ENCODE data around the gene FUT2. TPM values are rescaled to one million over a fixed set of nuclear protein-coding genes. Genes with fewer than 3 reads are reported as not detected.

FUT2 gene
- total RNA-seq, 1 donor from 2014 or later = not detected

DNA sequence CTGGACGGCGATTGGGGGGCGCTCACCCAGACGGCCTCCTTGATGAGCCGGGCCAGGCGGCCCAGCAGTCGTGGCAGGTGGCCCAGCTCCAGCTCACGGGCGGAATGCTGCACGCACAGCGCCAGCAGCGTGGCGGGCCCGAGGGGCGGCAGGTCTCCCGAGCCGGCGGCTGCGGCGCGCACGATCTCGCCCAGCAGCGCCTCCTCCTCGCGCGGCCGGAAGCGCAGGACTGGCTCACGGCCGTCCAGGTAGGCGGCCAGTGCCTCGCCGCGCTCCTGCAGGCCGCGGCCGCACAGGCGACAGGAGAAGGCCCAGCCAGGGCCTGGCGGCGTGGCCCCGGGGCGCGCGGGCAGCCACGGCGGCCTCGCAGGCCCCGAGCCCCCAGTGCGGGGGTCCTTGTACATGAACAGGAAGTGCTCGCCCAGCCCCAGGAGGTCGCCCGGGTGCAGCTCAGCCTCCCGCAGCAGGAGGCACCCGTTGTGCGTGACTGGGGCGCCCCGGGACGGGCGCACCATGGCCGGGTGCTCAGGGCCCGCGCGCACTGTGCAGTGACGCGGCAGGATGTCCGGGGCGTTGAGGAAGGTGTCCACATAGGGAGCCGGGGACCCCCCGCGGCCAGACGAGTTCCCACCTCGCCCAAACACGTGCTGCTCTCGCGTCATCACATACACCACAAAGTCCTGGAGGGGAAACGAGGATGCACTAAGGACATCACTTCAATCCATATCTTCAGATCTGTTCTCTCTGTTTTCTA lies 33.3 kb downstream of the FUT2 start:
- no peak for DNase-seq

DNA sequence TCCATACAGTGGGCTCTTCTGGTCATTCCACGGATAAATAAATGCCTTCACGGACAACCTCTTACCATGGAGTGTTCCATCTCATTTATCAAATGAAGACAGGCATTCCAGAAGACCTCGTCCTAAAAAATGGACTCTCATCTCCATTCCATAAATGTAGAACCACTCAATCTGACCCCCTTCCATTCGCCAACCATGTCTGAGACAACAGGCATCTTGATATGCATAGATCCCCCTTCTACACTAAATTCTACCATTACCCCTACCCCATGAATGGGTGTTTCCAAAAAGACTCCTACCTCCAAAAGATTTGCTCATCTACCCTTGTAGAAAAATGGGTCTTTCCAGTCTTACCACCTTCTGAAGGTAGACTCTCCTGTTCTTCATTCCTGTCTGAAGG lies 35.7 kb downstream of the FUT2 start:
- no peak for DNase-seq

GRCh38 chr19:48734625-48735024 lies 38.9 kb downstream of the FUT2 start:
- DNase-seq = no peak

GRCh38 chr19:48735031-48735615 lies 39.4 kb downstream of the FUT2 start:
- no peak for DNase-seq

GRCh38 chr19:48737360-48737998 lies 41.7 kb downstream of the FUT2 start:
- DNase-seq = no peak

GRCh38 chr19:48738557-48739403 lies 43.0 kb downstream of the FUT2 start:
- DNase-seq = peak; percentile 82

- DNase-seq = no peak
Observed at GRCh38 chr19:48739404-48740163, 43.8 kb downstream of the FUT2 start.

GRCh38 chr19:48740164-48740972 lies 44.6 kb downstream of the FUT2 start, which contains the start of gene RASIP1:
TSS of gene RASIP1 (minus strand) at chr19:48740610. CDS start at chr19:48740282, 328 bp downstream.
- no peak for DNase-seq

GRCh38 chr19:48741129-48741999 lies 45.6 kb downstream of the FUT2 start:
- no peak for DNase-seq

GRCh38 chr19:48742096-48742495 lies 46.3 kb downstream of the FUT2 start:
- DNase-seq = no peak

DNA sequence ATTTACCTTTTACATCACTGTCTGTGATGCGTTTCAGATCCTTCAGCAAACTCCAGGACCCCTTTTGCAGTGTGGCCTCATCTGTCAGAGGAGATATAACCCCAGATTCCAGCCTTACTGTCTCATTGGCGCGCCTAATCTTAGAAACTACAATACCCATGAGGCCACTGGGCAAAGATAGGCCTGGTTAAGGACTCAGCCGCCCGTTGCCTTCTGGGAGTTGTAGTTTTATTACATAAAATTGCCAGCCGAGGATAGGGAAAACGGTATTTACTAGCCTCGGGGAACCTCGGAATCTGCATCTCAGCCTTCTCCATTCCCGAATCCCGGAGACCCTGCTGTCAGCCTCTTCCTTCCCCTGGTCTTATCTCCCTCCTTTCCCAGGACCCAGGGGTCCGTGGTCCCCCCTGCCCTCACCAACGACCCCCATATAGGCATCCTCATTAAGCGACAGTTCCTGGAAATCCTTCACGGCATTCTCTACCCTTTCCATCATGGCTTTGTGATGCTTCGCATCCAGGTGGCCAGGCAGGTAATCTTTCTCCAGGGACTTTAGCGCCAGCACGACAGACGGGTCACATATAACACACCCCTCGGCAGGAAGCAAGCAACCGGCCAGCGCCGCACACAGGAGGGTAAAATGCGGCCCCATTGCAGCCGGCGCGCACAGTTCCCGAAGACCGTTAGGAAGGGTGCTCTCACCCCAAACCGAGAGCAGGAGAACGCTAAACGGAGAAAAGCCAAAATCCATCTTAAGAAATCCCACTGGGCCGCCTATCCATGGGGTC lies 49.6 kb downstream of the FUT2 start:
- DNase-seq = peak; percentile 49

DNA sequence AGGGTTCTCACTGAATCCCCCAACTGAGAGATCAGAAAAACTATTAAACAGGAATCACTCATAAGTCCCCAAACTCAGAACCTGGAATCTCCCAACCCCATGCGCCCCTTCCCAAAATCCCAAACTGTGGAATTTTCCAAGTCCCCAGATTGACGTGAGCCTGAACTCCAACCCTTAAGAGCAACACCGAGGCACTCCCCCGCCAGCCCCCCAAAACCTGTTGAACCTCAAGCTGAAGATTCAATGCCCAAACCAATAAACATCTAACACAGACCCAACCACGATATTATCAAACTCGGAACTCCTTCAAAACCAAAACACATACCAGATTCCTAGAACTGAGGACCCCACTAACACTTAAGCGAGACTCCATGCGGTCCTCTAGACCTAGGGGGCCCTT lies 50.3 kb downstream of the FUT2 start:
- DNase-seq = no peak

DNA sequence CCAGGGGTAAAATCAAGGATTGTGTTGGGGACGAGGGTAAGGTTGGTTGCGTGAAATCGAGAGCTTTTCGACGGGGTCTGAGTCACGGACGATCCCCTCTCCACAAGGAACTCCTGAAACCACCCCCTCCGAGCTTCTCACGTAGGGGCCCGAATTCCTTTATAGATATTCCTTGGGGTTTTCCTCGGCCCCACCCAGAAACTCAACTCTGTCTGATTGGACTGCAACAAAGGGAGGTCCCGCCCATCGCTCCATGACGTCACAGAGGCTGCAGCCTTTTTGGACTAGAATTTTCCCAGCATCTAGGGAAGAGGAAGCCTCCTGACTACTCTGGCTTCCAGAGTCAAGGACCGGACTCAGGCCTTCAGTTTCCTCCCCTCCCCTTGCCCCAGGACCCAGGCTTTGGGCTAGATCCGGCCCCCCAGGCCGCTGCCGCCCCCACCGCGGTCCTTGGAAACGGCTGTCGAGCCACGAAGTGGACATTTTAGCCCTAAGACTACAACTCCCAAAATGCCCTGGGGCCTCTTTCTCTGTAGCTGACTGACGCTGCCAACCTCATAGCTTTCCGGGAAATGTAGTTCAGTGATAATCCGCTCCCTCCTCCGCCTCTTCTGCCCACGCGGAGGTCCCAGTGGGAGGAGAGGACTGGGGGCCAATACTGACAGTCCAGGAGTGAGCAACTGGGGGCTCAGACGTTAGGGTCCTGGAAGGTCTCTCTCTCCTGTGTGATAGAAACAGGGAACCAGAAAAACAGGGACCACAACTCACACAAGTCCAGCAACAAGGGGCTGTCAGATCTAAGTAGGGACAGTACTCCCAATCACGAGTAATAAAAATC lies 51.2 kb downstream of the FUT2 start, which contains the start of gene IZUMO1:
Gene IZUMO1 (minus strand): TSS at position 172 of the 838 bp plus-strand sequence. CDS start 1,050 bp downstream, outside the sequence.
- DNase-seq = peak; percentile 82

DNA sequence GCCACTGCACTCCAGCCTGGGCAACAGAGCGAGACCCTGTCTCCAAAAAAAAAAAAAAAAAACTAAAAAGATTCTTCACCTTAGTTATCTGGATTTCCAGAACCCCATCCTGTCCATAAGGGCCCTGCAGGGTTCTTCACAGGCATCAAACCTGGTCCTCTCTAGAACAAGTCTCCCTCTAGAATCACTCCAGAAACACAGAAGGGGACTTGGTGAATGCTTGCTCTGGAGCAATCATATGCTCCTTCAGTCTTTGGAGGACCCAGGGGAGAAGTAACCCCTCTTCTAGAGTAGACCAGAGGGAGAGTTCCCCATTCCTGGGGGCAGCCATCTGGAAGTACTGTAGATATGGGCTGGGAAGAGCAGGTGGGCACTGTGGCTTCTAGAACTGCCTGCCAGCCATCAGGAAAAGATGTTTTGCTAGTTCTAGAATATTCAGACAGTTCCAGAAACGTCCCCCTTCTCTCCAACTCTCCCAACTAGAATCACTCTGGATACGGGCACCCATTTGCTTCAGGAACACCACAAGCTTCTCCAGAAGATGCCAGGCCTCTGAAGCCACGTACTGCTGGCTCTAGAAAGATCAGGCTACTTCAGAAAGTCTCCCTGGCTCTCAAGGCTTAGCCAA lies 53.9 kb downstream of the FUT2 start:
- no peak for DNase-seq

- DNase-seq = no peak
Observed at GRCh38 chr19:48750351-48750750, 54.6 kb downstream of the FUT2 start.

- DNase-seq = no peak
Observed at GRCh38 chr19:48750771-48751504, 55.2 kb downstream of the FUT2 start.
